GM18867 (cell line): ENCODE results near the gene ZNF516.

Source experiments
- ATAC-seq: cut with Tn5 transposase; IDR thresholded peaks from one replicate; pipeline ENCODE4 v1.9.1; 2021; ENCODE audit warnings: mild to moderate bottlenecking, moderate library complexity; ENCODE audit not compliant: unreplicated experiment

Gene ZNF516

DNA sequence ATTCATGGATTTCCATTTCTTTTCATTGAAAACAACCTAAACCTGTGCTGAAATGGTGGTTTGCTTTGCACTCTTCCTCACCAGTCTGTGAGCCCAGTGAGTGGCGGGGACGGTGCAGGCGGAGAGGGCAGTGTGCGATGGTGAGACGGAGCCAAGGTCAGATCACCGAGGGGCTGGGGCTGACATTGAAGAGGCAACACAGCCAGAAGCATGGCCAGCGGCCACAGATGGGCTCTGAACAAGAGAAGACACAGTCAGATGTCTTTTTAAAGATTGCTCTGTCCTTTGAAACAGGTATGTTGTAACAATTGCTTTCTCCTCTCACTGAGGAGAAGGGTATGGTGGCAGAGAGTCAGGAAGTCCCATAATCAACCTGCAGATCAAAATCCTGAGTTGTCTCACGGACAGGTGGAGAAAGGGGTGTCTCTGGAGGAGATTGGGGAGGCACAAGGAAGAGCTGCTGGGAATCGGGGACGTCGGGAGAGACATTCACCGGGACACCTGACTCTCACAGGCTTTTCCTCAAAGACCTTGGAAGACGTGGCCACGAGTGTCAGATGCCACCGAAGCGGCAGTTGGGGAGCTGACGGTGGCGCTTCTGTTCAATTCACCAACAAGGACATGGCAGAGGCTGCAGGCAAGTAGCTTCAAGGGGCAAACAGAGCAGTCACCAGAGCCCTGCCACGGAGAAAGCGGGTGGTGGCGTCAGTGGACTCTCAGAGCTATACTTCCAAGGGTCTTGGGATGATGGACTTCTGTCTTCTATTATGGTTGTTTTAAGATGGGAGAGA lies 12.1 kb upstream of the ZNF516 start:
- no peak for ATAC-seq

DNA sequence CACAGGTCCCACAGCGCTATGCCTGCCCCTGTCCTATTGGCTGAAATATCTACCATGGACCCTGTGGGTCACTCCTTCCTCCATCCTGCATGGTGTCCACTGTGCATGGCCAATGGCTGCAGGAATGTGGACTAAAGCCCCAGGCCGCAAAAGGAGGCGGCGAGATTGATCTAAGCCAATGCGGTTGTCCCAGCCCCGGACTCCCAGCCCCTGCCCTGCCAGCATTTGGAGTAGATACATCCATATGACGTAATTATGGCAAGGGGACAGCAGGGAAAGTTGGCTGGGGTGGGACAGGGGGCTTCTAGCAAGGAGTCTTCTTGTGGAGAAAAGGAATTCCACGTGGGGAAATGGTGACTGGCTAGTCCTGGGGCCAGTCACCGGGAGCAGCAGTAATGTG lies 11.4 kb upstream of the ZNF516 start:
- ATAC-seq, result no peak

DNA sequence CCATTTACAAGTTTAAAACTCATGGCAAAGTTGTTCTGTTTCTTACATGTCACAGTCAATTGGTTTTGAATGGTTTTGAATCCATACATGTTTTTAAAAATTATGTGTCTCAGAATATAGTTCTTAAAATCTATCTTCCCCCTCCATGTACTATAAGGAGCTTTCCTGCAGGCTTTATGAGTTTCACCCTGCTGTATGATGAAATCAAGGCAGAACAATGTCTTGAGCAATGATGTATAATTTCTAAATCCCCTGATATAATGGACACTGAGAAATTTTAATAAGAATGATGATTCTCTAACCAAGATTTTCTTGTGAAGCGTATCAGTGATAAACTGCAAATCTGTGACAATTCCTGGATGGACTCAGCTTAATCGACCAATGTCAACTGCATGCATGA lies 10.6 kb upstream of the ZNF516 start:
- no peak for ATAC-seq

DNA sequence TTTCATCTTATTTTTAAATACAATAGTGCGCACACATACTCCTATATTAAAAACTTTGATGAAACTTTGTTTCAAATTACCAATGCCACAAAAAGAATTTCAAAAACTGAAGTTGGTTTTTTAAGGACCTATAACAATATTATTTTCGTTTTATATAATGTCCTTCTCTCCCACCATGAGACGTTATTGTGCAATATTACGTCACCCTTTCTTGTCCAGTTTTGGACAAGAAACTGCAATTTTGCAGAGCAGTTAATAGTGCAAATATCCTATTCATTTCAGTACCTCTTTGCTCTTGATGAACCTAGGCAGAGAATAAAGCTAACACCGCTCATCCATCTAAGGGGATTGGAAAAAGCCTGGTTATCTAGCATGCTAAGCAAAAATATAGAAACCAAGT lies 9.7 kb upstream of the ZNF516 start:
- ATAC-seq, result no peak

DNA sequence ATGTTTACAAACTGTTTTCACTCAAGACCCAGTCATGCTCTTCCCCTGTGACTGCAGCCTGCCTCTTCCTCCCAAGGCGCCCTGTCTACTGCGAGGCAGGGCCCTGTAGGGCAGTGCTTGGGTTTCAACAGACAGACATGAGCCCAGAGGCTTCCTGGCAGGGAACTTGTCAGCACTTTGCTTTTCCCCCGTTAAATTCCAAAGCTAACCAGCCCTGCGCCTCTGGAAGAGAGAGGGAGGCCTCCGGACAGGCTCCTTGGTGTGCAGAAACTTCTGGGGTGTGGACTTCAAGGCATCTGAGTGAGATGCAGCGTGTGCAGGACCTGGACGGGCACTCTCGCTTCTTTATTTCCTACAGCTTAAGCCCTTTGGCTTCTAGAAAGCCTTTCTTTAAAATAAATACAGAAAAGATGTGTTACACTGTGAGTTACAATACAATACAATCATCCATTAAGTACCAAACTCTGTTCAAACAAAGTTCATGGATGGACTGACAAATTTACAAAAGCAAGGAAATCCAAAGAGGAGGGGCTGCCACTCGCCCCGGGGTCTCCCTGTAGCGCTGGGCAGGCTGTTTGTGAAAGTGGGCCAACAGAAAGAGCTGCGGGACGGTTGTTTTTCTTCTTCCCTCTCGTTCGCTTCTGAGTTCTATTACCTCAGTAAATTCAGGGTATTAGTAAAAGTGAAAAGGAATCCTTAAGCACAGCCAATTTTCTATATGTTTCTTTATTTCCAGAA lies 8.8 kb upstream of the ZNF516 start:
- ATAC-seq, result no peak

DNA sequence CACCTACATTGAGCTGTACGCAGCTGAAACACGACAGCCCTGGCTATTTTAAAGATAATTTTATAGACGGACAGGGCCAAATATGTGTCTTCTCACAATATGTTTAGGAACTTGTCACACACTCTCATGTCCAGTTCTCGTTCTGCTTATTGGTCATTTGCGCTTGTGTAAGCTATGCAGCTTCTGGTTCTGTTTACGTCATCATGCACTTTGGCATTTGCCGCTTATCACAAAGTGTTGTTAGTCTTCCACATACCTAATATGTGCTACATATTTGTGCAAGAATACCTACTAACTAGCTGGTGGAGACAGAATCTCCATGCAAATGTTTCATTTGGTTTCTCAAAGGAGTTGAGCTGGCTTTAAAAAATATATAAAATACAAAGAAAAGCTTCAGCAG lies 7.5 kb upstream of the ZNF516 start:
- no peak for ATAC-seq

DNA sequence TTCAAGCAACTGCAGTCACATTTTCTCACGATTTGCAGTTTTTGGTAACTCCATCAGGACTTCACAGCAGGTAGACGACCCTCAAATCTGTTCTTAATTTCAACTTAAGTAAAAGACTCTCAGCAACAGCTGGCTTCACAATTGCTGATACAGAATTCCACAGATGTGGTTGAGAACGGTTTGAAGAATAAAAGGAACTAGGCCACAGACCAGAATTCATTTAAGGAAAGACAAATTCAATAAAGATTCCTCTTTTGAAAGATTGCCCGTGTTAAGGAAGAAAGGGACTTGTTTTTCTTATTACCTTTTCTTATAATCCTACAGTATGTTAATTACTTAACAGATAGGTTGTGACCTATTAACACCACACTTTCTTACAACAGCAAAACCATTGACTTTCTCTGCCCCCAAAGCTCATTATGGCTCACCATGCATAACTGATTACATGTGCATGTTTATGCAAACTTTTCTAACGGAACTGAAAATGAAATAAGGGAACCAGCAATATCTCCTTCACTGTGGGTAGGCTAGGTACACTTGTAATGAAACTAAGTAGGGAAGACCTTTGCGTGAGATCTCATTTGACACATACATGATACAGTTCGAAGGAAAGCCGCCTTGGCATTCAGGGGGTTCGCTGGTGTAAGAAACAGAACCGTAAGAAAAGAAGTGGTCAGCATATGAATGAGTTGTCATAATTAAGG lies 4.7 kb upstream of the ZNF516 start:
- ATAC-seq, result peak; percentile 90

DNA sequence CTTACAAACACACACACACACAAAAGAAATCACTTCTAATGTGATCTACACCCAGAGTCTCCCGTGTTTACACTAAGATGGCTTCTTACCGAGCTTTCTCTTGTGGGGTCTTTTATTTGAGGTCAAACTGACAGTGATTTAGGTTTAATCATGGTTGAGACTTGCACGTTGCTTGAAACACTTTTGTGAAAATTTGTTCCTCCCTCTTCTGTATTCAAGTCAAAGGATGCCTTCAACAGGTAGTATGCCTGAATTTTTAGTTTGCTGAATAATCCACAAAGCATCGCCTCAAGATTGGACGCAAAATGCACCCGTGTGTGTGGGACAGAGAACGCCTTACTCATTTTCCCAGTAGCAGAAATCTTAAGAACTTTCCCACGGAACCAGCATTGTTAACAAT lies 4.0 kb upstream of the ZNF516 start:
- no peak for ATAC-seq

DNA sequence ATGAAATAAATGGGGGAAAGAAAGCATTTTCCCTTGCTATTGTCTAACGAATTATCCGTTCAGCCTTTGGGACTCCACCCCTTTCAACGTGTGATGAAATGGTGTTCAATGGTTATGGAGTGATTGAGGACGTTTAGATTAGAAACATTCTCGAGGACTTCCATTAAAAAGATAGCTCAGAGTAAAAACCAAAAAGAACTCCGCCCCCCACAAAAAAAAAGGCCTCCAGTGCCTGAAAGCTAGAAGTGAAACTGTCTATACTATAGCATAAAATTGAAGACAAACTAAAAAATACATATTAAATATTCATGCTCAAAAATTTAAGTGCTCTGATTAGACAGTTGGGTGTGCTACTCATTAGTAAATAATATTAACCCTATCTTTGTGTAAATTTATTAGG lies 3.0 kb upstream of the ZNF516 start:
- ATAC-seq, result no peak

DNA sequence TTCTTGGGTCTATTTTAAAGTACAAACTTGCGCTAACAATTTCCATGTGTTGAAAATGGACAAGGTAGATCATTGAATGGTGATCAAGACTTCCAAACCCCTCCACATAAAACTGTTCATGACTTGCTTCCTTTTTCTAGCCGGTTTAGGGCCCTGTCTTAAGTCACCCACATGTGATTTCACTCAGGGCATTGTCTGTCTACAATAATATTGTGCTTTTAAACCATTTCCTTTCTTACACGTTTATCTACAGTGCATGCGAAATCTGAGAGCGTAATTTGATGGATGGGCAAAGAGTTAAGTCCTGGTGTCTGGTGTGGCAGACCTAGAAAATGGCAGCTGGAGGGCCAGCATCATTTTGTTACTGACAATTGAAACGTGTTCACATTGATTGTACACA lies 2.0 kb upstream of the ZNF516 start:
- no peak for ATAC-seq

DNA sequence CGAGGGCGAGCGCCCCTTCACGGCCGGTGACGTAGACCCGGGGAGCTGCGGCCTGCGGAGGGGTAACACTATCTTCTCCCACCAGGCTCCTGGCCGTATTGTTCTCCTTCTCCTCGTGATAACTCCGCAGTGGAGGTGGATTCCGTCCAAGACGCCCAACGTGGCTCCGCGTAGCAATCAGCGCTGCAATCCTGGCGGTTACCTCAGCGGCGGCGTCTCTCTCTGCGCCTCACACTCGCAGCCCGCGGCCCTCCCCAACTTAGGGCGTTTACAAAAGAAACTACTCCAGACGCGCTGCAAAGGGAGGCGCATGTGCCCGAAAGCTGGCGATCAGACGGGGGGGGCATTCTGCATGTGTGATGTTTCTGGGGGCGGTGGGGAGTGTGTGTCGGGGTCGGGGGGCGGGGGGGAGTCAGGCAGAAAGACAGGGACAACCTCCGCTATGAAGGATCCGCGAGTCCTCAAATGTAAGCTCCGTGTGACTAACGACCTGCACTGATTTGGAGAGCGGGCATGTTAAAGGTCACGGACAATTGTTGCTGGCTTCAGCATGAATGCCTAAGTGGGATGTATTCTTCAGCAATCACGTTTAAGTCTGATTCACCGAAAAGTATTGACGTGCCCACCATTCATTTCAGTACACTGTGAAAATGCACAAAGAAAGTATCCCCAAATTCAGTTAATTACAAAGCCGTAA lies 1.3 kb upstream of the ZNF516 start:
- ATAC-seq, result no peak

DNA sequence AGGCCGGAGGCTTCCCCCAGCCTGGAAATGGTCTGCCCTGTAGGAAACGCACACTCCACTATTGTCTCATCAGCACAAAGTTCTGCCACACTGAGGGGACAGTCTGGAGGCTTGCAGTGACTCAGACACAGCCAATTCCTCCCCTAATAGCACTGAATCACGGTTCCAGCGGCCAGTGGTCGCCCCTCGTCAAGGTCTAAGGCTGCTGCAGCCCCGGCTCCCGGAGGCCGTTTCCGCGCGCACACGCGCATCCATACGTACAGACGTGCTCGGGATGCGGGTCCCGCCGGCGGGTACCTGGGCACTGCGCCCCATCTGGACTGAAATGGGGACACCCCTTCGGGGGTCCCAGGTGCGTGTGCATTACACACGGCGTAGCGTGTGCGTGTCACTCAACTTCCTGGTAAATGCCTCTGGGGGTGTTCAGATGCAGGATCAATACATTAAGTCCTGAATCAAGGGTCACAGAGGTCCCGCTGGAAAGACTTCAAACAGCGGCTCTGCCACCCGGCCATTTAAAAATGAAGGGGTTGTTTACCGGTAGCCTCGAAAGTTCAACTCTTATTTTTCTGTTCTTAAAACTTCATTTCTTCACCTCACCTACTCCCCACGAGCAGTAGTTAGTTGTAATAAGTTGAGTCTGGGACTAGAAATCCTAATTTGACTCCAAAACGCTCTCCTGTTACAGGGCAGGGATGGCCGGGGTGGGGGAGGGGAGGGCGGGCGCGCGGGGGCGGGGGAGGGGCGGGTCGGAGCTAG lies 572 bp upstream of the ZNF516 start:
- ATAC-seq, result no peak

DNA sequence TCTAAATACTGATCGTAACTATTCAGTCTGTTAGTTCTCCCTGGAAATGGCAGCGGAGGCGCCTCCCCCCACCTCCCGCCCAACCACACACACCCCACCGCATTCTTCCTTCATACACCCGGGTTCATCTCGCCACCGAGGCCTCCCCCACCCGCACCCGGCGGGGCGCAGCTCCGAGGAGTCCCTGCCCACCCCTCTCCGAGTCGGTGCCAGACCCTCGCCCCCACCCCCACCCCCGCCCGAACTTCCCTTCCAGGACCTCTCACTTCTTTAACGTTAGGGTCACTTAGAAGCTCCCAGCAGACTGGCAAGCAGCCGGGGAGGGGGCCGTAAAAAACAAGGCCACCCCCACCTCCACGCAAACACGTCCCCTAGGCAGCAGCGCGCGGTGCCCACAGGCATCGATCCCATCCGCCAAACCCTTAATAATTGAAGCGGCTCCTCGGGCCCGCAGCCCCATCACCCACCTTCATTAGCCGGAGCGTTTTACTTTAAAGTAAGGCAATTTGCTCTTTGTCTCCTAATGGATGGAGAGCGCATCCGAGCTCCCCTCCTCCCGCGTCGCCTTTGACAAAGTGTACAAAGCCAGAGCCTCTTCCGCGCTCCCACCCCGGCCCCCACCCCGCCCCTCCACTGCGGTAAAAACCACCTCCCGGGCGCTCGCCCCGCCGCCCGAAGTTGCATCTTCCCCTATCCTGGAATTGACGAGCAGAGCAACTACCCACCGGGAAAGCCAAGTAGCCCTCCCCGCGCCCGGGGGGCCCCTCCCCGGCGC lies 624 bp downstream of the ZNF516 start:
- no peak for ATAC-seq

DNA sequence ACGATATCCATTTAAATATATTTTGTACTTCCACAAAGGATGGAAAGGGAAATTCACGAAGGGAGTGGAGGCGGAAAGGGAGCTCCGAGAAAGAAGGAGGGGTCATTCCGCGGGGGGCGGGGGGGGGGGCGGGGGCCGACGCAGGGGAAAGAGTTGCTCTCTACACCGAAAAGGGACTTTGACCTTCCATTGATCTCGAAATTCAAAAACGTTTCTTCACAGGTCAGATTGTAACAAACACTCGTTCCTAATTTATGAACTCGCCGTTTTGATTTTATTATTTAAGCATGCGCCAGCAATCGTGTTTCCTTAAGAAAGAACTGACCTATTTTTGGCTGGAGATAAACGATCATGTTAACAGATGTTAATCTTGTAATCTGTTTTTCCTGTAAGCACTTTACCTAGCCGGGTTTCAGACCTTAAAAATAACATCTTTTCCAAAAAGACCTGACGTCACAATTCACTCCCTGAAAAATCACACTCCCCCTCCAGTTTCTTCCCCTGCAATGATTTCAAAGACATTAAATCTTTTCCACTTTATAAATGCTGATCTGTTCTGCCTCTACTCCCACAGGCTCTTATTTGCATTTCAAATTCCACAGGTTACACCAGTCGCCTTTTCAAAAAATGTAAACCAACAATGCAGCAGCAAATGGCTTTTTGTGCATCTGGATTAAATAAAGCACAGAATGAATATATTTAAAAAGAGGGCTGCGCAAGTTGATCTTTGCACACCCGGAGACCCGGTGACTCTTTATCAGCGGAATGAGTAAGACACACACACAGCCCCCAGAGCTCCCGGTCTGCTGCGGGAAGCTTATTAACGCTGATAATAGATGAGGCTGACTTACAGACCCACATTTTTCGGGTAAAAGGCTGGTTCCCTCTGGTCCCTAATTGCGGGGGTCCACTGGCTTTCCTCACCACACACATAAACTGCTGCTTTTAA lies 1.6 kb downstream of the ZNF516 start:
- ATAC-seq, result peak; percentile 18

DNA sequence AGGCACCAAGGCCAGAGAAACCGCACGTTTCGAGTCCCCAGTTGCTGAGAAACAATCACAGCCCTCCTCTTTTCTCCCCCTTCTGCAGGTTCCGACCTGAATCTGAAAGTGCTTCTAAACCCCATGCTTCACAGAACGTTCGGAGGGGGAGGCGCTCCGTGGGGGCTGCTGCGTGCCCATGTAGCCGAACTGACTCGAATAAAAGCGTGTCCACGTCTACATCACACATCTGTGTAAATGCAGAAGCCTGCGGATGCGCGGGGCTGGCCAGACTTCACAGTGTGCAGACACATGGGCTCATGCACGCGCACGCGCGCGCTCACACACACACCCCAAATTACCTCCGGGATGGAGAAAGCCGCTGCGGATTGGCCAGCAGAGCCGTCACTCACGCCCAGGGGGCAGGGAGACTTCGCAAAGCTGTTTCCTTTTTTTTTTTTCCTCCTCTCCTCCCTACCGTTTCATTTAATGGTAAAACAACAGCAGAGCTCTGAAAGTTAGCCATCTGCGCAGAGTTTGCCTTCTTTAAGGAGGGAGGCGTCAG lies 2.3 kb downstream of the ZNF516 start:
- ATAC-seq, result peak; percentile 74

DNA sequence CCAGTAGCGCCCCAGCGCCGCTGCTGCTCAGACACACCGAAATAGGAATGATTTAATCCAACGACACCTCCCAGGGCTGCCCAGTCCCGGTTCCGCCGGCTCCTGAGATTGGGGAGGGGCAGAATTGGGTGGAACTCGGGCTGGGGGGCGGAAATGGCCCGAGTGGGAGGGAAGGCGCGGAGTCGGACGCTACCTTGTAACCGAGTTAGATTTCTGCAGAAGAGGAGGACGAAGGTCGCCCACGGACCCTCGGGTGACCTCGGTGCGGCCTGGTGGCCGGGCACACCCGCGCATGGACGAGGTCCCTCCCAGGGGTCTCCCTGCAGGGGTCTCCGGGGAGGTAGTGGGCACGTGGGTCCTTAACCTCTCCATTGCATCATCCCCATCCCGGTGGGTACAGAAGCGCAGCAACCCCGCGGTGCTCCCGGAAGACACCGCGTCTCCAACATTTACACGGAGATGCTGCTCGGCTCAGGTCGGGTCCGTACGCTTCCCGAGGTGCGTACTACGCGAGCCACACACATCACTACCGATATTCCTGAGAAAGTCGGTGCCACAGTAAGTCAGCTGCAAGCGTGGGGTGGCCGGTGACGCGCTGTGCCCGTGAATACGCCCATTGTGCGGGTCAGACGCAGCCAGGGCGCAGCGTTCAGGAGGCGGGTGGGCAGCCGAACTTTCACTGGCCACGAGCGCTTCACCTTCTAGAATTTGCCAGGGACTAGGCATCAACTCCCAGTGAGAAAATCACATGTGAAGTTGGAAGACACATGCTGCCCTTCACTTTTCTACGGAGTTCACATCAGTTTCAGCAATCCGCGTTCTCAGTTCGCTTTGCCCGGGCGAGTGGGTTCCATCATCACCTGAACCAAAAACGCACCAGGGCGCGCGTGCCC lies 3.0 kb downstream of the ZNF516 start:
- ATAC-seq, result peak; percentile 0

DNA sequence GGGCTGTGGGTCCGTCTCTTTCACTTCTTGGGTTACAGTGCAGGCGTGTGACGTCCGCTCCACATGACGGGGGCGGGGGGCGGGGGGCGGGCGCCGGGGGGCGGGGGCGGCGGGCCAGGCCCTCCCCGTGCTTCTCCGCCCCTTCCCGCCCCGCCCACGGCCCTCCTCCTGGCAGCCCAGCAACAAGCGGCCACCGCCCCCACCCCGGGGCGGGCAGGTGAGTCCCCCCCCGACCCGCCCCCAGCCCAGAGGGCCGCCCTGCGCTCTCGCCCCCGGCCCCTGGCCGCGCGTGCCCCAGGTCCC lies 3.6 kb downstream of the ZNF516 start:
- ATAC-seq, result no peak
